ENCODE data around the gene CCDC192.

CCDC192 gene

DNA sequence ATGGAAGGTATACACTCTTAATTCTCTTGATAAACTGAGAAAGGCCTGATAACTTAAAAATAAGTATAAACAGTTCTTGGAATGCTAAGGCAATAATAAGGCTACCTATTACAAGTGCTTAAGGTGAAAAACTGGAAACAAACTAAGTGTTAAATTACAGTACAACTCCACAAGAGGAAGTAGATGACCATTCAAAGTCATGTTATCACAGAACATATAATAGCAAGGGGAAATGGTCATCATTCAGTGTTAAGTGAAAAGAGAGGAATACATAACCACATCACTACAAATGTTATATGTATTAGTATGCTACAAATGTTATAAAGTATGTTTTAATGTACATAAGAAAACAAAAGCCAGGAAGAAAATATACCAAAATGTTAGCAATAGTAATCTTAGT lies 135.9 kb downstream of the CCDC192 start:
- TF ChIP-seq ISL1 (CRISPR knock-in tag; IDR thresholded peaks at IDR 0.05): no peak
- no peak for TF ChIP-seq ZC3H10 (CRISPR knock-in tag; IDR thresholded peaks at IDR 0.05)
- TF ChIP-seq ZFP30 (CRISPR knock-in tag; IDR thresholded peaks at IDR 0.05): no peak
- no peak for TF ChIP-seq ZFP3 (CRISPR knock-in tag; IDR thresholded peaks at IDR 0.05)
- no peak for TF ChIP-seq ARNTL (CRISPR knock-in tag; IDR thresholded peaks at IDR 0.05; ENCODE audit: borderline replicate concordance, low read depth)
- no peak for TF ChIP-seq BACH2 (CRISPR knock-in tag; IDR thresholded peaks at IDR 0.05; ENCODE audit: borderline replicate concordance)
- no peak for TF ChIP-seq GLIS3 (CRISPR knock-in tag; IDR thresholded peaks at IDR 0.05)
- TF ChIP-seq, protein P1, sequence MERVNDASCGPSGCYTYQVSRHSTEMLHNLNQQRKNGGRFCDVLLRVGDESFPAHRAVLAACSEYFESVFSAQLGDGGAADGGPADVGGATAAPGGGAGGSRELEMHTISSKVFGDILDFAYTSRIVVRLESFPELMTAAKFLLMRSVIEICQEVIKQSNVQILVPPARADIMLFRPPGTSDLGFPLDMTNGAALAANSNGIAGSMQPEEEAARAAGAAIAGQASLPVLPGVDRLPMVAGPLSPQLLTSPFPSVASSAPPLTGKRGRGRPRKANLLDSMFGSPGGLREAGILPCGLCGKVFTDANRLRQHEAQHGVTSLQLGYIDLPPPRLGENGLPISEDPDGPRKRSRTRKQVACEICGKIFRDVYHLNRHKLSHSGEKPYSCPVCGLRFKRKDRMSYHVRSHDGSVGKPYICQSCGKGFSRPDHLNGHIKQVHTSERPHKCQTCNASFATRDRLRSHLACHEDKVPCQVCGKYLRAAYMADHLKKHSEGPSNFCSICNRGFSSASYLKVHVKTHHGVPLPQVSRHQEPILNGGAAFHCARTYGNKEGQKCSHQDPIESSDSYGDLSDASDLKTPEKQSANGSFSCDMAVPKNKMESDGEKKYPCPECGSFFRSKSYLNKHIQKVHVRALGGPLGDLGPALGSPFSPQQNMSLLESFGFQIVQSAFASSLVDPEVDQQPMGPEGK (CRISPR knock-in tag; IDR thresholded peaks at IDR 0.05; ENCODE audit: borderline replicate concordance): no peak
- TF ChIP-seq, protein P2, sequence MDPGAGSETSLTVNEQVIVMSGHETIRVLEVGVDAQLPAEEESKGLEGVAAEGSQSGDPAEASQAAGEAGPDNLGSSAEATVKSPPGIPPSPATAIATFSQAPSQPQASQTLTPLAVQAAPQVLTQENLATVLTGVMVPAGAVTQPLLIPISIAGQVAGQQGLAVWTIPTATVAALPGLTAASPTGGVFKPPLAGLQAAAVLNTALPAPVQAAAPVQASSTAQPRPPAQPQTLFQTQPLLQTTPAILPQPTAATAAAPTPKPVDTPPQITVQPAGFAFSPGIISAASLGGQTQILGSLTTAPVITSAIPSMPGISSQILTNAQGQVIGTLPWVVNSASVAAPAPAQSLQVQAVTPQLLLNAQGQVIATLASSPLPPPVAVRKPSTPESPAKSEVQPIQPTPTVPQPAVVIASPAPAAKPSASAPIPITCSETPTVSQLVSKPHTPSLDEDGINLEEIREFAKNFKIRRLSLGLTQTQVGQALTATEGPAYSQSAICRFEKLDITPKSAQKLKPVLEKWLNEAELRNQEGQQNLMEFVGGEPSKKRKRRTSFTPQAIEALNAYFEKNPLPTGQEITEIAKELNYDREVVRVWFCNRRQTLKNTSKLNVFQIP (CRISPR knock-in tag; IDR thresholded peaks at IDR 0.05; ENCODE audit: borderline replicate concordance, low read depth): no peak
- no peak for TF ChIP-seq ZNF8 (CRISPR knock-in tag; IDR thresholded peaks at IDR 0.05)
- TF ChIP-seq TOX (CRISPR knock-in tag; IDR thresholded peaks at IDR 0.05; ENCODE audit: borderline replicate concordance): no peak
- TF ChIP-seq PPARA (CRISPR knock-in tag; IDR thresholded peaks at IDR 0.05; ENCODE audit: borderline replicate concordance): no peak
- TF ChIP-seq, protein P3, sequence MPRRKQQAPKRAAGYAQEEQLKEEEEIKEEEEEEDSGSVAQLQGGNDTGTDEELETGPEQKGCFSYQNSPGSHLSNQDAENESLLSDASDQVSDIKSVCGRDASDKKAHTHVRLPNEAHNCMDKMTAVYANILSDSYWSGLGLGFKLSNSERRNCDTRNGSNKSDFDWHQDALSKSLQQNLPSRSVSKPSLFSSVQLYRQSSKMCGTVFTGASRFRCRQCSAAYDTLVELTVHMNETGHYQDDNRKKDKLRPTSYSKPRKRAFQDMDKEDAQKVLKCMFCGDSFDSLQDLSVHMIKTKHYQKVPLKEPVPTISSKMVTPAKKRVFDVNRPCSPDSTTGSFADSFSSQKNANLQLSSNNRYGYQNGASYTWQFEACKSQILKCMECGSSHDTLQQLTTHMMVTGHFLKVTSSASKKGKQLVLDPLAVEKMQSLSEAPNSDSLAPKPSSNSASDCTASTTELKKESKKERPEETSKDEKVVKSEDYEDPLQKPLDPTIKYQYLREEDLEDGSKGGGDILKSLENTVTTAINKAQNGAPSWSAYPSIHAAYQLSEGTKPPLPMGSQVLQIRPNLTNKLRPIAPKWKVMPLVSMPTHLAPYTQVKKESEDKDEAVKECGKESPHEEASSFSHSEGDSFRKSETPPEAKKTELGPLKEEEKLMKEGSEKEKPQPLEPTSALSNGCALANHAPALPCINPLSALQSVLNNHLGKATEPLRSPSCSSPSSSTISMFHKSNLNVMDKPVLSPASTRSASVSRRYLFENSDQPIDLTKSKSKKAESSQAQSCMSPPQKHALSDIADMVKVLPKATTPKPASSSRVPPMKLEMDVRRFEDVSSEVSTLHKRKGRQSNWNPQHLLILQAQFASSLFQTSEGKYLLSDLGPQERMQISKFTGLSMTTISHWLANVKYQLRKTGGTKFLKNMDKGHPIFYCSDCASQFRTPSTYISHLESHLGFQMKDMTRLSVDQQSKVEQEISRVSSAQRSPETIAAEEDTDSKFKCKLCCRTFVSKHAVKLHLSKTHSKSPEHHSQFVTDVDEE (CRISPR knock-in tag; IDR thresholded peaks at IDR 0.05): no peak
- TF ChIP-seq ESRRG (CRISPR knock-in tag; IDR thresholded peaks at IDR 0.05): no peak
- no peak for TF ChIP-seq CSDC2 (CRISPR knock-in tag; IDR thresholded peaks at IDR 0.05)
- TF ChIP-seq, protein P4, sequence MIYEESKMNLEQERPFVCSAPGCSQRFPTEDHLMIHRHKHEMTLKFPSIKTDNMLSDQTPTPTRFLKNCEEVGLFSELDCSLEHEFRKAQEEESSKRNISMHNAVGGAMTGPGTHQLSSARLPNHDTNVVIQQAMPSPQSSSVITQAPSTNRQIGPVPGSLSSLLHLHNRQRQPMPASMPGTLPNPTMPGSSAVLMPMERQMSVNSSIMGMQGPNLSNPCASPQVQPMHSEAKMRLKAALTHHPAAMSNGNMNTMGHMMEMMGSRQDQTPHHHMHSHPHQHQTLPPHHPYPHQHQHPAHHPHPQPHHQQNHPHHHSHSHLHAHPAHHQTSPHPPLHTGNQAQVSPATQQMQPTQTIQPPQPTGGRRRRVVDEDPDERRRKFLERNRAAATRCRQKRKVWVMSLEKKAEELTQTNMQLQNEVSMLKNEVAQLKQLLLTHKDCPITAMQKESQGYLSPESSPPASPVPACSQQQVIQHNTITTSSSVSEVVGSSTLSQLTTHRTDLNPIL (CRISPR knock-in tag; IDR thresholded peaks at IDR 0.05; ENCODE audit: low read depth): no peak
- TF ChIP-seq, protein P5, sequence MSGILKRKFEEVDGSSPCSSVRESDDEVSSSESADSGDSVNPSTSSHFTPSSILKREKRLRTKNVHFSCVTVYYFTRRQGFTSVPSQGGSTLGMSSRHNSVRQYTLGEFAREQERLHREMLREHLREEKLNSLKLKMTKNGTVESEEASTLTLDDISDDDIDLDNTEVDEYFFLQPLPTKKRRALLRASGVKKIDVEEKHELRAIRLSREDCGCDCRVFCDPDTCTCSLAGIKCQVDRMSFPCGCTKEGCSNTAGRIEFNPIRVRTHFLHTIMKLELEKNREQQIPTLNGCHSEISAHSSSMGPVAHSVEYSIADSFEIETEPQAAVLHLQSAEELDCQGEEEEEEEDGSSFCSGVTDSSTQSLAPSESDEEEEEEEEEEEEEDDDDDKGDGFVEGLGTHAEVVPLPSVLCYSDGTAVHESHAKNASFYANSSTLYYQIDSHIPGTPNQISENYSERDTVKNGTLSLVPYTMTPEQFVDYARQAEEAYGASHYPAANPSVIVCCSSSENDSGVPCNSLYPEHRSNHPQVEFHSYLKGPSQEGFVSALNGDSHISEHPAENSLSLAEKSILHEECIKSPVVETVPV (CRISPR knock-in tag; IDR thresholded peaks at IDR 0.05): no peak
- ATAC-seq: no peak

DNA sequence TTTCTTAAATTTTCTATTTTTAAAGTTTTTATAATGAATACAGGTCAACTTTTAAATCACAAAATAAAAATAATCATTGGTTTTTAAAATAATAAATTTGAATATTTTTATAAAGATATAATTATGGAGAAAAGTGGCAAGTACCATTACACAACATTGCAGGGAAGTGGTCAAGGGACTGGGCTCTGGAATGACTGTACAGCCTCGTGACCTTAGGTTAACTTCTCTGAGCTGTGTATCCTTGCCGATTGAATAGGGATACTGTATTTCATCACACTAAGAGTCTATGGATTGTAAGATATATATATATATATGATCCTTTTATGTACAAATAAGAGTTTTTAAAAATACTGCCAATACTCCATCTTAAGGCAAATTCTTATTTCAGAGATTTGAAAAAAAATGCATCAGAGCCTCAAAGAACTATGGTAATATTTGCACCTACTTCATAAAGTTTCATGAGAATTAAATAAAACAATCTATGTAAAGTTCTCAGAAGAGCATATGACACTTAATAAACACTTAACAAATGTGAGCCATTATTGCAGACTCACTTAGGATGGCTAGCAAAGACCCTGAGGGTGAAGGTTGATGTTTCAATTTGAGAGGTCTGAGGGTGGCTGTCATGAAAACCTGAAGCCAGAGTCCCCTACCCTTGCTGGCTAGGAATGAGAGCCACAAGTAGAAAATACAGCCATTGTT lies 136.5 kb downstream of the CCDC192 start:
- TF ChIP-seq GLIS3 (CRISPR knock-in tag; IDR thresholded peaks at IDR 0.05): no peak
- TF ChIP-seq CSDC2 (CRISPR knock-in tag; IDR thresholded peaks at IDR 0.05): no peak
- no peak for TF ChIP-seq ZNF8 (CRISPR knock-in tag; IDR thresholded peaks at IDR 0.05)
- TF ChIP-seq, protein P4 (CRISPR knock-in tag; IDR thresholded peaks at IDR 0.05; ENCODE audit: low read depth): no peak
- TF ChIP-seq, protein P1 (CRISPR knock-in tag; IDR thresholded peaks at IDR 0.05; ENCODE audit: borderline replicate concordance): no peak
- no peak for TF ChIP-seq TCF4 (CRISPR knock-in tag; IDR thresholded peaks at IDR 0.05; ENCODE audit: borderline replicate concordance)
- no peak for TF ChIP-seq BACH2 (CRISPR knock-in tag; IDR thresholded peaks at IDR 0.05; ENCODE audit: borderline replicate concordance)
- ATAC-seq: no peak

Measured in SK-N-SH treated with all-trans-retinoic acid at 6 μM for 48 hours (cell line).